H1 (cell line): ENCODE results near the gene ABHD16B. TPM values are rescaled to one million over a fixed set of nuclear protein-coding genes. Genes with fewer than 3 reads are reported as not detected.

Source experiments
- CTCF ChIA-PET: fragments of 300-600 bp; sonication (Branson Sonifier 250); formaldehyde crosslinking; loops from one replicate; lab custom pipeline; 2021; ENCODE audit not compliant: partially characterized antibody; lab: Charles Lee
- POLR2A ChIA-PET: fragments of 300-600 bp; sonication (Branson Sonifier 250); formaldehyde crosslinking; loops from one replicate; lab custom pipeline; 2021; ENCODE audit warnings: inconsistent platforms; ENCODE audit not compliant: partially characterized antibody; lab: Charles Lee
- DNase-seq, 2 experiments: peaks; one replicate each; pipeline versions ENCODE4 v3.0.0 to v3.0.0-alpha.2; 2010 to 2022; ENCODE audit warnings: low spot score in 2 of 2, low read depth in 1 of 2, mixed read lengths in 1 of 2
- FAIRE-seq: peaks from 2 replicates; lab custom pipeline; 2011; peaks lifted over from hg19 to GRCh38; lab: Jason Lieb, UNC
- H2AFZ ChIP-seq: 2 replicates; pipeline ENCODE4 v1.8.1; 2012; ENCODE audit warnings: low read length, inconsistent platforms
- H2AK5ac ChIP-seq: 2 replicates; pipeline ENCODE4 v1.6.1; 2013; ENCODE audit warnings: low read depth, low read length
- H2BK120ac ChIP-seq: replicated peaks from 2 replicates; pipeline ENCODE3; 2013; ENCODE audit warnings: low read depth, low read length, inconsistent platforms
- H2BK12ac ChIP-seq: 2 replicates; pipeline ENCODE4 v1.6.1; 2013; ENCODE audit warnings: low read depth, low read length
- H2BK15ac ChIP-seq: 2 replicates; pipeline ENCODE4 v1.6.1; 2013; ENCODE audit warnings: low read length
- H2BK20ac ChIP-seq: 2 replicates; pipeline ENCODE4 v1.6.1; 2013; ENCODE audit warnings: low read length
- H2BK5ac ChIP-seq: 2 replicates; pipeline ENCODE4 v1.6.1; 2013; ENCODE audit warnings: low read depth, low read length
- H3K14ac ChIP-seq: 2 replicates; pipeline ENCODE4 v1.6.1; 2013; ENCODE audit warnings: inconsistent platforms; ENCODE audit not compliant: insufficient read length
- H3K18ac ChIP-seq: 2 replicates; pipeline ENCODE4 v1.6.1; 2013; ENCODE audit warnings: low read length; ENCODE audit errors: extremely low read depth
- H3K23ac ChIP-seq: 2 replicates; pipeline ENCODE4 v1.6.1; 2013; ENCODE audit warnings: inconsistent platforms; ENCODE audit not compliant: insufficient read length
- H3K23me2 ChIP-seq: 2 replicates; pipeline ENCODE4 v1.6.1; 2013; ENCODE audit warnings: low read depth, low read length
- H3K27ac ChIP-seq: 2 replicates; pipeline ENCODE4 v1.6.1; 2011; ENCODE audit warnings: low read depth, low read length, inconsistent platforms
- H3K27me3 ChIP-seq, 4 experiments: replicated peaks in 1 of 4; 1 replicate in 1 of 4; 2 replicates in 3 of 4; pipeline versions ENCODE4 v1.6.1 to v1.8.1; 2011 to 2013; ENCODE audit warnings: low read length in 3 of 4, mild to moderate bottlenecking in 3 of 4, inconsistent platforms in 2 of 4, mixed read lengths in 2 of 4, moderate library complexity in 1 of 4; ENCODE audit not compliant: control insufficient read depth in 3 of 4, insufficient read depth in 3 of 4; ENCODE audit errors: extremely low read depth in 1 of 4
- H3K36me3 ChIP-seq, 4 experiments: 2 replicates each; pipeline versions ENCODE4 v1.6.1 to v1.8.1; 2011 to 2013; ENCODE audit warnings: mild to moderate bottlenecking in 4 of 4, low read length in 3 of 4, moderate library complexity in 2 of 4, control low read depth in 1 of 4, inconsistent platforms in 1 of 4; ENCODE audit not compliant: insufficient read depth in 4 of 4, control insufficient read depth in 2 of 4
- H3K4ac ChIP-seq: replicated peaks from 2 replicates; pipeline ENCODE3; 2013; ENCODE audit warnings: low read length, low read depth, mixed read lengths, inconsistent platforms; ENCODE audit not compliant: insufficient read length
- H3K4me1 ChIP-seq, 4 experiments: replicated peaks in 1 of 4; 1 replicate in 1 of 4; 2 replicates in 3 of 4; pipeline versions ENCODE4 v1.6.1 to v1.8.1; 2011 to 2013; ENCODE audit warnings: low read length in 3 of 4, inconsistent platforms in 2 of 4, mixed read lengths in 1 of 4; ENCODE audit not compliant: insufficient read depth in 4 of 4, control insufficient read depth in 3 of 4
- H3K4me2 ChIP-seq, 2 experiments: 2 replicates each; pipeline versions ENCODE4 v1.6.1 to v1.8.1; 2011 to 2013; ENCODE audit warnings: low read depth in 2 of 2, low read length in 2 of 2, control low read depth in 1 of 2, inconsistent platforms in 1 of 2, mild to moderate bottlenecking in 1 of 2; ENCODE audit not compliant: insufficient read depth in 1 of 2
- H3K4me3 ChIP-seq, 4 experiments: fragments of 200-600, 300-600 bp in 1 of 4; sonication (generic), shearing (Covaris generic), sonication (Bioruptor Twin) in 1 of 4; 2 replicates each; pipeline versions ENCODE4 v1.5.1 to v1.8.1; 2011 to 2016; ENCODE audit warnings: low read length in 4 of 4, low read depth in 3 of 4, control low read depth in 2 of 4, inconsistent platforms in 2 of 4, mild to moderate bottlenecking in 2 of 4, mixed read lengths in 1 of 4, moderate library complexity in 1 of 4; ENCODE audit not compliant: insufficient read depth in 2 of 4; ENCODE audit errors: extremely low read depth in 1 of 4
- H3K56ac ChIP-seq: replicated peaks from 2 replicates; pipeline ENCODE3; 2013; ENCODE audit warnings: low read depth, mild to moderate bottlenecking, mixed read lengths, low read length, inconsistent platforms; ENCODE audit not compliant: insufficient read length
- H3K79me1 ChIP-seq: 2 replicates; pipeline ENCODE4 v1.6.1; 2013; ENCODE audit warnings: low read depth, low read length, control low read depth
- H3K79me2 ChIP-seq, 2 experiments: 2 replicates each; pipeline versions ENCODE4 v1.6.1 to v1.8.1; 2012 to 2013; ENCODE audit warnings: low read length in 2 of 2, mild to moderate bottlenecking in 2 of 2, inconsistent platforms in 1 of 2; ENCODE audit not compliant: insufficient read depth in 2 of 2, control insufficient read depth in 1 of 2
- H3K9ac ChIP-seq, 4 experiments: replicated peaks in 1 of 4; 1 replicate in 1 of 4; 2 replicates in 3 of 4; pipeline versions ENCODE4 v1.6.1 to v1.8.1; 2011 to 2013; ENCODE audit warnings: low read depth in 3 of 4, low read length in 3 of 4, control low read depth in 2 of 4, mild to moderate bottlenecking in 2 of 4, moderate library complexity in 2 of 4, inconsistent platforms in 1 of 4; ENCODE audit errors: extremely low read depth in 1 of 4
- H3K9me3 ChIP-seq, 2 experiments: 2 replicates each; pipeline versions ENCODE4 v1.6.1 to v1.8.1; 2012 to 2013; ENCODE audit warnings: mild to moderate bottlenecking in 2 of 2, moderate library complexity in 2 of 2, control low read depth in 1 of 2, inconsistent platforms in 1 of 2, low read depth in 1 of 2, low read length in 1 of 2, mixed read lengths in 1 of 2; ENCODE audit not compliant: insufficient read depth in 2 of 2
- H4K20me1 ChIP-seq, 2 experiments: replicated peaks in 1 of 2; 2 replicates each; pipeline versions ENCODE3 to v1.8.1; 2011 to 2013; ENCODE audit warnings: inconsistent platforms in 2 of 2, low read length in 2 of 2, mild to moderate bottlenecking in 1 of 2; ENCODE audit not compliant: insufficient read depth in 2 of 2, control insufficient read depth in 1 of 2
- H4K5ac ChIP-seq: 2 replicates; pipeline ENCODE4 v1.6.1; 2013; ENCODE audit warnings: low read length, low read depth, mixed read lengths, inconsistent platforms; ENCODE audit not compliant: insufficient read length
- H4K8ac ChIP-seq: 2 replicates; pipeline ENCODE4 v1.8.0; 2013; ENCODE audit warnings: mild to moderate bottlenecking, moderate library complexity, low read length, inconsistent platforms; ENCODE audit not compliant: insufficient read depth; ENCODE audit errors: extremely low read depth
- H4K91ac ChIP-seq: replicated peaks from 2 replicates; pipeline ENCODE3; 2013; ENCODE audit warnings: low read length, mixed read lengths, inconsistent platforms; ENCODE audit not compliant: insufficient read length
- BACH1 ChIP-seq: IDR thresholded peaks from 2 replicates; pipeline ENCODE4 v1.6.1; 2012; ENCODE audit warnings: low read length, improper control_type of control experiment
- GABPA ChIP-seq: IDR thresholded peaks from 2 replicates; pipeline ENCODE4 v1.6.1; 2011; ENCODE audit warnings: mild to moderate bottlenecking, low read length, moderate library complexity, borderline replicate concordance; ENCODE audit not compliant: insufficient read depth
- TCF12 ChIP-seq: IDR thresholded peaks from 2 replicates; pipeline ENCODE4 v1.6.1; 2011; ENCODE audit warnings: low read depth, mild to moderate bottlenecking, low read length
- WGBS, 2 experiments: shearing (Covaris generic) in 1 of 2; methylation state at CpG; one replicate each; pipeline versions ENCODE4 v1.1.6 to v1.1.7; 2013 to 2015; ENCODE audit warnings: low lambda C conversion rate in 2 of 2, mixed read lengths in 2 of 2, inconsistent platforms in 1 of 2, low coverage in 1 of 2, missing lambda C conversion rate in 1 of 2; ENCODE audit not compliant: insufficient replicate concordance in 2 of 2, insufficient coverage in 1 of 2, insufficient read length in 1 of 2; ENCODE audit errors: extremely low coverage in 1 of 2, missing lambda C conversion rate in 1 of 2; 5-methylcytosine and 5-hydroxymethylcytosine counted together
- polyA plus RNA-seq, 7 experiments: library from polyadenylated mRNA; depleted of rRNA in 3 of 7; stranded (reverse) in 5 of 7; unstranded in 2 of 7; fragments of >200 nt in 5 of 7; fragments of 200-250 nt in 2 of 7; gene quantifications; 1 replicate in 5 of 7; 2 replicates in 1 of 7; 4 replicates in 1 of 7; pipeline versions ENCODE4 v1.2.1 to v1.2.3, GENCODE V29; 2011 to 2013; ENCODE audit warnings: missing spikeins in 2 of 7, mixed read lengths in 2 of 7
- total RNA-seq: library from RNA; stranded (reverse); fragmentation: NEBNext Ultra II Directional; extraction: Animal tissue kit (Norgen Biotek cat#: 25700); gene quantifications from 2 replicates; pipeline ENCODE4 v1.2.1, GENCODE V29; 2021

Gene ABHD16B
- total and polyA plus RNA-seq, 2 of the 8 experiments (the other 6 are each of a cell fraction or from before 2014, with no cell fraction given): not detected

GRCh38 chr20:63892402-63892801, 31.1 kb downstream of the ABHD16B start:
- H3K79me2 ChIP-seq: peaks cover 0 to 17% of the 10 kb centered on the region in 2 experiments; a peak in 2 of 4 replicates
- no peak overlapping the region for H4K91ac ChIP-seq
- H4K20me1 ChIP-seq: peaks cover 6 to 15% of the 10 kb centered on the region in 2 experiments
- H3K4me2 ChIP-seq: no peak overlapping the region
- H3K56ac ChIP-seq: no peak overlapping the region
- H3K27ac ChIP-seq: no peak overlapping the region
- ChIA-PET CTCF (interaction anchor here (0.8 to 2.2 kb wide), 5 partner anchors 9 to 161 kb away, joined by 3 to 6 read pairs (median 4); no protein-coding TSS in a partner anchor), POLR2A (interaction anchor here (0.6 to 4.5 kb wide), 5 partner anchors 10 to 173 kb away, joined by 3 to 23 read pairs (median 5); partner anchors contain the start of gene TPD52L2)
- DNase-seq: no peak
- FAIRE-seq: no peak
- H2BK15ac ChIP-seq: no peak overlapping the region
- peaks cover 0 to 6% (median 4%) of the 10 kb centered on the region in 4 experiments; a peak in 4 of 7 replicates for H3K4me1 ChIP-seq
- no peaks in the 10 kb centered on the region for H3K27me3 ChIP-seq
- no peak overlapping the region for H2BK20ac ChIP-seq
- no peak overlapping the region for H4K8ac ChIP-seq
- no peak overlapping the region for H2BK5ac ChIP-seq
- H2BK120ac ChIP-seq: no peak overlapping the region
- no peak overlapping the region for H3K4me3 ChIP-seq
- H3K9me3 ChIP-seq: no peaks in the 10 kb centered on the region
- no peak overlapping the region for H2AK5ac ChIP-seq
- no peak for TF ChIP-seq BACH1
- TF ChIP-seq GABPA: no peak
- no peak for TF ChIP-seq TCF12
- H4K5ac ChIP-seq: no peak overlapping the region
- no peak overlapping the region for H3K9ac ChIP-seq
- H3K4ac ChIP-seq: no peak overlapping the region
- no peak overlapping the region for H3K23ac ChIP-seq
- H3K79me1 ChIP-seq: peaks cover 8% of the 10 kb centered on the region
- no peak overlapping the region for H3K18ac ChIP-seq
- no peak overlapping the region for H2AFZ ChIP-seq
- peaks cover 3% of the 10 kb centered on the region; the same call in 1 of the 2 replicates for H3K23me2 ChIP-seq
- H3K36me3 ChIP-seq: peaks cover 6 to 18% (median 10%) of the 10 kb centered on the region in 4 experiments
- H3K14ac ChIP-seq: no peak overlapping the region
- no peak overlapping the region for H2BK12ac ChIP-seq
- 91% methylated on average over 7 of the region's 7 CpGs; no CpG with 5 or more reads in 1 of the 2 experiments for WGBS, 2 experiments
